Measurements from ENCODE around the gene MEDAG.
A peak's percentile ranks its signal among the peaks of the same experiment; 100 is the strongest.

MEDAG gene

DNA sequence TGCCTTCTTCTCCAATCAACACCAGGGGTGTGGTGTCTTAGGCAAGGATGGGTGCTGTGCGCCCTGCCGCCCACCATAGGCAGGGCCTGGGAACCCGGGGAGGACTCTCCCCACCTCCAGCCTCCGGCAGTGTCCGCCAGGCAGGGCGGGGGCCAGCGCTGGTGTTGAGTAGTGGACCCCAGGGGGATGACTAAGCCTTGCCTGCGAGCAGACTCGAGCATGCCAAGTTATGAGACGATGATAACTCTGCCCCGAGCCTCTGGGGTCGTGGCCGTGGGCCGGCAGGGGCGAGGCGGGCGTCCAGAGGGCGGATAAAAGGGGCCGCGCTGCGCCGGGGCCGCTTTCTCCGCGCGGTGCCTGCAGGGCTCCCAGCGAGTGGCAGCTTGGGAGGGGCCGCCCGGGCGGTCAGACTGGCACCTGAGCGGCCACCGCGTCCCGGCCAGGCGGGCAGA, at the start of gene MEDAG:
Gene MEDAG, plus strand, starts transcription at position 340 of the 452 bp plus-strand sequence. CDS start 245 bp downstream, outside the sequence.
- DNase-seq: no peak

DNA sequence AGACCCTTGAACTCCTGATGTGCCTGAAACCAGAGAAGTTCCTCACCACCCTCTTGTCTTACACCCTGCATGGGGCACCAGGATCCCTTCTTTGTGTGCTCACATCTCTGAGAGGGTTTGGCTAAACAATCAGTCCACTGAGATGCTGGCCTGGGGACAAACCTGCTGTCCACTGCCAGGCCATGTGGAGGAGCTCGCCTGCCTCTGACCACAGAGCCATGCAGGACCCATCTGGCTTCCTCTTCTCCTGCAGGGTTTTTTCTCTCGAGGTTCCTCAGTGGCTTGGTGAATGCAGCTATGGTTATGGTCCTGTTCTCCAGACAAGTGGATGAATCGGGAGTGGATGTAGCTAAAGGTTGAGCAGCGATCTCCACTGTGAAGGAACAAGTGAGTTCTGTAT, 49.1 kb upstream of the MEDAG start:
- no peak for DNase-seq

GRCh38 chr13:30857636-30858035, 48.4 kb upstream of the MEDAG start:
- no peak for DNase-seq

DNA sequence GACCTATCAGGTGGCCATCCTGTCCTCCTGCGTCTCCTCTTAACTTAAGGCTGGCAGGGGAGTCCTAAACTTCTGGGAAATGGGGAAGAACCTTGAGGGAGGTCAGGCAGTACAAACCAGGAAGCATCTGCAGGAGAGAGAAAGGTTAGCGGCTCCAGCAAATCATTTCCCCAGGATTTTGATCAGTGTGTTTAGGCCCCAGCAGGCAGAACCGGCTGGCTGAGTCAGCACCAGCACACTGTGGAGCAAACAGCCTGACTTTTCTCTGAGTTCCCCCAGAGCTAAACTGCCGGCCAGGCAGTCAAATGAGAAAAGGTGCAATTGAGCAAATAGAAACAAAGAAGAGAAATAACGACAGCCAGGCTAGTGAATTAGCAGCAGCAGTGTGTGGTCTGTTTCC, 46.7 kb upstream of the MEDAG start:
- no peak for DNase-seq

- DNase-seq: no peak
Observed at GRCh38 chr13:30861163-30861562, 44.9 kb upstream of the MEDAG start.

- DNase-seq: no peak
Observed at GRCh38 chr13:30861836-30862467, 44.1 kb upstream of the MEDAG start.

DNA sequence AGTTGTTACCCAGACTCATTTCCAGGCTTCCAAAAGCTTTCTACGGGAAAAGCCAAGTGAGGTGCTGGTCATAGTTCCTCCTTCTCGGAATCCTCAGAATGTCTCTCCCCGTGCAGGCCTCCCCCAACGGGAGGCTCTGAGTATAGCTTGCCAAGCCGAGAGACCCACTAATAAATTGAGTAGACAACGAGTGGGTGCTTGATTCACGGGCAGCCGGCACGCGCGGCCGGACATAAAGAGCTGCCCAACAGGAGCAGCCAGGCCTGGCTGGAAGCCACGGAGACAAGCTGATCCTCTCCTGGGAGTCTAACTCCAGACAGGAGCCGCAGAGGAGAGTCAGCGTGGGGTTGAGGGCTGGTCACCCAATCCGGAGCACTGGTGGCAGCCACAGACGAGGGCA, 43.4 kb upstream of the MEDAG start:
- DNase-seq: no peak

DNA sequence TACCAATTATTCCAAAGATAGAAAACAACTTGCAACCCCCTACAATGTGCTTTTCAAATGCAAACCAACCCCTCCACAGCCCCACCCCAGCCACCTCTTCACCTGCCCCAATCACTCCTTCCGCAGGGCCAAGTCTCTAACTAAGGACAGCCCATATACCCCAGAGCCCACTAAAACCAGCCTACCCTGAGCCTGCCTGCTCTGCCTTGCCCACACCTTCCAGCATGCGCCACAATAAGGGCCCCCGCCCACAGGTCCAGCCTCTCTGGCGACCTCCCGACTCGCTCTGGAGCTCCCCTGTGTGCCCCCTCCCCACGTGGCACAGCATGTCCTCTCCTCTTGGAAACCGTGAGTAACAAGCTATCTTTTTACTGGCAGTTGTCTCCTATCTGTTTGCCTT, 42.8 kb upstream of the MEDAG start:
- DNase-seq: no peak

GRCh38 chr13:30863796-30864195, 42.3 kb upstream of the MEDAG start:
- no peak for DNase-seq

- no peak for DNase-seq
Observed at GRCh38 chr13:30864433-30865122, 41.5 kb upstream of the MEDAG start.

DNA sequence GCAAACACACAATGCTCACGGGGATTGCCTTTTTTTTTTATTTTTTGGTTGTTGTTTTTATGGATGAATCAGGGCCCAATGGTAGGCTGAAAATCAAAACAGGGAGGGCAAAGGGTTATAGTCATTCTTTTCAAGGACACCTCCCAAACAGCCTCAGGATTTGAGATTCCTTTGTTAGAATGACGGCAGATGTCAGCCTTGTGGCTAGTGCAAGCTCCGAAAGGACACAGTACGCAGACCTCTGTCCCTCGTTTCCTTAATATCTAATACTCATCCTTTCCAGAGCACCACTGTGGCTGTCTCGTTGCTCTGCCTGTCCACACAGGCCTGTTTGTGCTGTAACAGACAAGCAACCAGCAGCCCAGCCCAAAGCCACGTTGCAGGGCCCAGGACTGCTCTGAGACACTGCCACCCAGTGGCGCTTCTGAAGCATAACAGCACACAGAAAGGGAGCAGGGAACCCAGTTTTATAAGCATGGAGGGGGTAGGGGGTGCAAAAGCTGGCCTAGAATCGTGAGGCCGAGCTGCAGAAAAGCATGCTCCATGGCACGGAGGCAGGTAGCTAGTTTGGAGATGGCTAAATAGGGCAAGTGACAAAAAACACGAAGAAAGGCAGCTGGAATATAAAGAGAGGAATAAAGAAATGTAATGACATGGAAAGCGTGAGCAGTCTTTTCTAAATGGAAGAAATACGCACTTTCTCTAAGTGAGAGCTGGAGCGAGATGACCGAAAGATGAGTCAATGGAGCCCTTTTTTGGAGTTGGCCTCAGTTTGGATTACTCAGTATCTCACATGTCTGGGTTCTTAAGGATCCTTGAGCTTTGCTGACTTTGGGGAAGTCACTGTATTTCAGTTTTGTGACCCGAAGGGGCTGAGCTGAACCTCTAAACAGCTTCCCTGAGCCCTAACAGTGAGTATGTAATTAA, 40.7 kb upstream of the MEDAG start:
- peak; percentile 45 for DNase-seq

DNA sequence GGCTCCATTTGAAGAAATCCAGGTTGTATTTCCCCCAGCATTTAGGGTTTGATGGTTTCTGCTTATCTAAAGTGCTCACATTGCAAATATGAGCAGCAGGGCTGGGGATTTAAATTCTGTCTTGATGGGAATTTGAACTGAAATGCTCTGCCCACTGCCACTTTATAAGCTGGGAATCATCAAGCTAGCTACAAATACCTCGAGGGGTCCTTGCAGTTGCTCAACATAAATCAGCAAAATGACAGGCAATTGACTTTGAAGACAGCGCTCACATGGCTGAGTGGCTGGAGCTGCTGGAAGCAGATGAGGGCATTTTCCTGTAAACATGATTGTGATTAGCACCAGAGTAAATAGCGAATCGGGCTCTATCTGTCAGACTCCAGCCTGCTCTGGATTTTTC, 39.4 kb upstream of the MEDAG start:
- DNase-seq: no peak

DNA sequence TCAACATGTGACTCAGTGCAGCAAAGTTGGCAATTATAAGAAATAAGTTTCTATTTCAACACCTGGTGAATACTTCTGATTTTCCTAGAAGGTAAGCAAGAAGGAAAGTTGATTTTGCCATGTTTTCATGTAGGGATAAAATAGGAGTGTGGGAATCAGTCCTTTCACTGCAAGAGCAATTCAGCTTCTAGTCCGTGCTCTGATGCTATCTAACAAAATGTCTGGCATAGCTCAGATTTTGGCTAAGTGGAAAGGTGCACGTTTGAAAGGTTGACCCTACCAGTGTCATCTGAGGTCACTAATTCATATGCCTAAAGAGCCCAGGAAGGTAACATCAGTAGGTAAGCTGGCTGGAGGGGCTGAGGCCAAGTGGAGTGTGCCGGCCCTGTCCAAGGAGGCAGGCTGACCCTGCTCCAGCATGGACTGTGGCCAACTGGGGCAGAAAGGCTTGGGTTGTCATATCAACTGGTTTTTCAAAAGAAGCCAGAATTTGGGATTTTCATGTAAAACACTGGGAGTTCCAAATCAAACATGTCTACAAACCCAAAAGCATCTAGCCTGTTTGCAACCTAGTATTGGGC, 38.9 kb upstream of the MEDAG start:
- no peak for DNase-seq

DNA sequence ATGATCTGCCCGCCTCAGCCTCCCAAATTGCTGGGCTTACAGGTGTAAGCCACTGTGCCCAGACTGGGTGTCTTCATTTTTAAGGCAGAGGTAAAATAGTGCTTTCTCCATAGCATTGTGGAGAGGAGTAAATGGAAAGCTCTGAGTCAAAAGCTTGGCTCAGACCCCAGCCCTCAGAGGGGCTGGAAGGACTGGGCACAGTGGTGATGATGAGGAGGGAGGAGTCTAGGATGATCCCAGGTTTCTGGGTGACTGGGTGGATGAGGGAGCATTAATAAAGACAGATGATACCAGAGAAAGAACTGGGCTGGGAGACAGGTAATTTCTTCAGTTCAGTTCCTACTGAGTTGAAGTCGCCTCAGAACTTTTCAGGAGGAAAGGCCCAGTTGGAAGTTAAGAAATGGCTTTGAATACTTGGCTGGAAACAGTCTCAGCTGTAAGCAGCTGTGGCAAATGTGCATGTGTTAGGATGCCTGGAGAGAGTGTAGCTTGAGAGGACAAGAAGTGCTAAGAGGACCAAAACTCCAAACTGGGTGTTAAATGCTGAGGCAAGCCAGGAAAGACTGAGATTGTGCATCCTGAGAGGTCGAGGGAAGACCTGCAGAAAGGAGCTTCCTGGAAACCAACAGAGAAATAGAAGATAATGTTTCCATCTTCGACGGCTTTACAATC, 37.1 kb upstream of the MEDAG start:
- DNase-seq: no peak

- DNase-seq: no peak
Observed at GRCh38 chr13:30869491-30869890, 36.6 kb upstream of the MEDAG start.

DNA sequence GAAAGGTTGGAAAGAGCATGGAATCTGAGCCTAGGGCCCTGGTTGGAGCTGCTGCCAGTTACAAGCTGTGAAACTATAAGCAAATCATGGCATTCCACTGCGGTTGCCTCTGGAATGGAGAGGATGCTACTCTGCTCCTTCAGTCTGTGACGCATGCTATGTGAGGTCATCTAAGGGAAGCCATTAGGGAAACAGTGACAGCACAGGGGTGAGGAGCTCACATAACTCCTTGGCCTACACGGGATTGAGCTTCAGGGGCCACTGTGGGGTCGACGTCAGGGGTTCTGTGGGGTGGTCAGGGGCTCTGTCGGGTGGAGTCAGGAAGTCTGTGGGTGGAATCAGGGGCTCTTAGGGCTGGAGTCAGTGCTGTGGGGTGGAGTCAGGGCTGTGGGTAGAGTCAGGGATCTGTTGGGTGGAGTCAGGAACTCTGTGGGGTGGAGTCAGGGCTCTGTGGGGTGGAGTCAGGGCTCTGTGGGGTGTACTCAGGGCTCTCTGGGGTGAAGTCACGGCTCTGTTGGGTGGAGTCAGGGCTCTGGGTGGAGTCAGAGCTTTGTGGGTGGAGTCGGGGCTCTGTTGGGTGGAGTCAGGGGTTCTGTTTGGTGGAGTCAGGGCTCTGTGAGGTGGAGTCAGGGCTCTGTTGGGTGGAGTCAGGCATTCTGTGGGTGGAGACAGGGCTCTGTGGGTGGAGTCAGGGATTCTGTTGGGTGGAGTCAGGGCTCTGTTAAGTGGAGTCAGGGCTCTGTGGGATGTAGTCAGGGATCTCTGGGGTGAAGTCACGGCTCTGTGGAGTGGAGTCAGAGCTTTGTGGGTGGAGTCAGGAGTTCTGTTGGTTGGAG, 35.8 kb upstream of the MEDAG start:
- DNase-seq: no peak

- no peak for DNase-seq
Observed at GRCh38 chr13:30870916-30871587, 35.0 kb upstream of the MEDAG start.

GRCh38 chr13:30871588-30872275, 34.3 kb upstream of the MEDAG start:
- no peak for DNase-seq

DNA sequence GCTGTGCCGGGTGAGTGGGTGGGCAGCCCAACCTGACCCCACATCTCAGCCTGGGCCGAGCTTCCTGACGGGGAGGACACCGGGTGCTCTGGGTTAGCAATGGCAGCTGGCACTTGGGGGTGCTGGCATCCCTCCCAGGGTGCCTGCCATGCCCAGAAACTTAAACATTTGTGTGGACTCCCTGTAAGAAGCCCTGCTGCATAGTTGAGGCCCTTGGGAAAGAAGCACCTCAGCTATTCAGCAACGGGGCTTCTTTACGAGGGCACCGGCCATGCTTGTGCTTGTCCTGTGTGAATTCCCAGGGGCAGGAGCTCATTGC, 33.8 kb upstream of the MEDAG start:
- no peak for DNase-seq

DNA sequence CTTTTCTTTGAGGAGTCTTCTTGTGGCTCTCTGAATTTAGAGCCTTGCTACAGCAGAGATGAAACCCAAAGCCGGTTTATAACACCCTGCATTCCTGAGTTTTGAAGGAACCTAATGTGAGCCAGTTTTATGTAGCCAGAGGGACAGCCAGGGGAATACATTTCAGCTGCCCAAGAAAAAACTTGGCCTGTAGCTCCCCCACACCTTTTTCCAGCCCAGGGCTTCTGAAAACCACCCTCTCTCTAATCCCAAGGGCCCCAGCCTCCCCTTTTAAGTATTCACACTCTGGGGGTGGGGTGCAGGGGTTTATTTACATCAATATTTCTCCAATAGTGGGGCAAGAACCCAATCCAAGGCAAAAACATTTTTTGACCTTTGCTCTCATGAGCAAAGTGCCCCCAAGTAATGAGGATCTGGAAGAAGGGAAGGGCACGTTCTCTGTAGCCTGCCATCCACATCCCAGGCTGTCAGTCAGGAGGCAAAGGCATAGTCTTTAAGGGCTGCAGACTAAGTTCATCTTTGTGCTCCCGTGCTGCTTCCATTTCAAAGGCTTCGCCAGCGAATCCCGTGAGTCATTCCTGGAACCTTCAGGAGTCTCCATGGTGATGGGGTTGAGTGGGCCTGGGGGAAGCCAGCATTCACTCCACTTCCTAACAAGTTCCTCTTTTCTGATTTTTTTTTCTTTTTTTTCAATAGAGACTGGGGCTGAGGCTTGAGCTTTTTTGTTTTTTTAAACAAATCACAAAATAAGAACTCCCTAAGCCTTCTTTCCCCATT, 33.2 kb upstream of the MEDAG start:
- DNase-seq: no peak

Data from activated T-cell treated with anti-CD3 and anti-CD28 coated beads, Interleukin-2, amount 50 U/mL, for 1 hour (primary cell).